CD4-positive, alpha-beta T cell treated with Interleukin-17A for 1 hour (primary cell): ENCODE measurements around the gene FXYD2.

Source experiments
- DNase-seq: peaks from one replicate; pipeline ENCODE4 v3.0.0-alpha.2; 2020

Gene FXYD2

DNA sequence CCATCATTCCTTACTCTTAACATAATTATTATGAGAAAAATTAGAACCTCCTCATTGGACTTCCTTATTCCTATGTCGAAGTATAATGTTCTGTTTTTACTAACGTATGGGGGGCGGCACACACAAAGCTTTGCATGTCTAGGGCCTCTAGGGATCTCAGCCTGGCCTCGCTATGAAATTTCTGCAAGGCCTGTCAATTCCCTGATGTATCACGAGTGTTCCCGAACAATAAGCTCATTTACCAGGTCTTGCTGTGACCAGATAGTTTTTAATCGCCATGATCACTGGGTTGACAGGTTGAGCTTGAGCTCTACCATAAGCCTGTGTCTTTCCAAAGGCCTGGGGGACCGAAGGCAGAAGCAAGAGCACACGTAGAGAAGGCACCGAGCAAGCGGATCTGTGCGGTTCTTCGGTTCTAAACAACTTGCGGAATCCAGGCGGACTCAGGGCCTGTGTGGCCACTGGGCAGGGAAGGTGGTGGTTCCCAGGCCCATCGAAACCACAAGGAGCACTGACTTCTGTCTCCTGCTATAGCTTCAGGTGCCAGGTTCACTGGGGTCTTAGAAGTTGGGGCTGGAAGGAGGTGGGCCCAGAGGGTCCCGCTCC, 10.4 kb upstream of the FXYD2 start:
- no peak for DNase-seq

- DNase-seq: no peak
These were observed 9.7 kb upstream of the FXYD2 start for GRCh38 chr11:117834068-117834810.

DNA sequence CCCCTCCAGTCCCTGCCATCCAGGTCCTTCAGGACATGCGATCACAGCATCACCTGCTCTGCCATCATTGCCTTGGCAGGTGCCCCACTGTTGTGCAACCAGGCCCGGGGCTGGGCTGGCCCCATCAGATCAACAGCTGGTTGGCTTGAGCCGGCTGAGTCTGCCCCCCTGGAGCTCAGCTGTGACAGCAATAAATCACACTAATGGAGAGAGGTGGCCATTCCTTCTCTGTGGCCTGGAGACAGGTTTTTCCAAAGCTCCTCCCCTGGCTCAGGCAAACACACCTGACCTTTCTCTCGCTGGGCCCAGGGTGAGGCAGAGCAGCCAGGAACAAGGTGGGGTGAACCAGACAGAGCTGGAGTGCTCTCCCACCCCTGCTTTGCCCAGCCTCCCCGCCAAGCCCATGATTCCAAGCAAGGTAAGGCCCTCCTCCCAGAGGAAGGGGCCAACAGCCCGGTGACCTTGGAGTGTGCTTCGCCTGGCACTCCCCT, 8.9 kb upstream of the FXYD2 start:
- DNase-seq: no peak

DNA sequence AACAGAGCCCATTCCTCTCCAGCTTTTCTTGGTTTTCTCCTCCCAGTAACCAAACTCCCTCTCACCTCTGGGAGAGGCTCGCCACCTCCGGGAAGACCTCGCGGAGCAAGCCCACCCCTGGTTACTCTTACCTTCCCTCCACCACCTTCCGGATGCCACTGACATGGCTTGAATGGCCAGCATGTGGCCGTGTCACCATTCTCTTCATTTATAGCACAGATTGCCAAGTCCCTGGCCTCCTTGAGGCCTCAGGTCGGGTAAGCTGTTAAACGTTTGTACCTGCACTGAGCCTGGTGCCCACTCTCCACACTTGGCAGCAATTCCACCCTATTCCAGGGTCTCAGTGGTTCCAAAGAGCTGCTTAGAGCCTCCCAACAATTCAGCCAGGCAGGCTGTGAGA, 8.0 kb upstream of the FXYD2 start:
- no peak for DNase-seq

- DNase-seq: no peak
These were observed 7.3 kb upstream of the FXYD2 start for GRCh38 chr11:117831661-117832415.

GRCh38 chr11:117830674-117831351, 6.3 kb upstream of the FXYD2 start:
- DNase-seq: no peak

GRCh38 chr11:117830072-117830471, 5.5 kb upstream of the FXYD2 start:
- no peak for DNase-seq

DNA sequence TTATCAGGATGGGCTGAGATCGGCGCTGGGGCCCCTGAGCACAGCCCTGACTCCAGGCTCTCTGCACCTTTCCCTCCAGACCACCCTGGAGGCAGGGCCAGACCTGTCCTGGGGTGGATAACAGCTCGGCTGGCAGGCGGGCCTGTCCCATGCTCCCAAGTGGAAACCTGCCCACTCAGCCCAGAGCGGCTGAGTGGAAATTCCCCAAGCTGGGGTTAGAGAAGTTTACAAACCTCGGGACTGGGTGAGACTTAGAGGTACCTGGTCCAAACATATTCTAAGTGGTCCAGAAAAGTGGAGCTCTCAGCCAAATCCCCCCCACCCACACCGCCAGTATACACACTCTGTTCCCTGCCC, 4.8 kb upstream of the FXYD2 start:
- no peak for DNase-seq

DNA sequence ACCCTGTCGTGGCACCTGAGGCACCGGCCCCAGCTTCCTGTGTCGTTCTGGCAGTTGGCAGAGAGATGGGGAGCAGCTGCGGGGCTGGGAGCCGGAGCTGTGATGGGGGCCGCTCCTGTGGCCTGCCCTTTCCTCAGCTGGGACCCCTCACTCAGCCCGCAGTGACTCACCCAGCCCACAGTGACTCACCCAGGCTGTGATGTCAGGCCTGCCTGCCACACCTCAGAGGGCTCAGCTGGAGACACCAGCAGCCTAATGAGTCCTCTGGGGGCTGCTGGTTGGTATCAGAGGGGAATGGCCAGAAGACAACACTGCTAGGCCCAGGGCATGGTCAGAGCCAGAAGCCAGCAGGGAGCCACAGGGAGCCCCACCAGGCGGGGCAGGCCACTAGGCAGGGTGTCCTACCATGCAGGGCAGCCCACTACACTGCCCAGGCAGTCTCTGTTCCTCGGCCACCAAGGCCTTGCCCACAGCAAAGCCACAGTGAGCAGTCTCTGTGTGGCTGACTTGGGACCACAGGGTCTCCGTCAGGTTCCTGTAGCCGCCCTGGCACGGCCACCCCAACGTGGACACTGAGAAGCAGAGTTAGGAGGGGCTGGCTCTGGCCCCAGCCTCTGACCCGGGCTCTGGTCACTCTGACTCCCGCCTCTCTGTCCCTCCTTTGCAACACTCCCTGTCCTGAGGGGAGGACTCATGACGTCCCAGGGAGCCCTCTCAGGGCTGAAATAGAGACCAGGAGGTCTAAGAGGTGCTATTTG, 4.2 kb upstream of the FXYD2 start:
- peak; percentile 77 for DNase-seq

- peak; percentile 52 for DNase-seq
These were observed 3.3 kb upstream of the FXYD2 start for GRCh38 chr11:117827521-117828511.

- no peak for DNase-seq
These were observed 2.3 kb upstream of the FXYD2 start for GRCh38 chr11:117826832-117827231.

GRCh38 chr11:117826190-117826570, 1.6 kb upstream of the FXYD2 start:
- DNase-seq: no peak

GRCh38 chr11:117825538-117826189, 1.1 kb upstream of the FXYD2 start:
- no peak for DNase-seq

DNA sequence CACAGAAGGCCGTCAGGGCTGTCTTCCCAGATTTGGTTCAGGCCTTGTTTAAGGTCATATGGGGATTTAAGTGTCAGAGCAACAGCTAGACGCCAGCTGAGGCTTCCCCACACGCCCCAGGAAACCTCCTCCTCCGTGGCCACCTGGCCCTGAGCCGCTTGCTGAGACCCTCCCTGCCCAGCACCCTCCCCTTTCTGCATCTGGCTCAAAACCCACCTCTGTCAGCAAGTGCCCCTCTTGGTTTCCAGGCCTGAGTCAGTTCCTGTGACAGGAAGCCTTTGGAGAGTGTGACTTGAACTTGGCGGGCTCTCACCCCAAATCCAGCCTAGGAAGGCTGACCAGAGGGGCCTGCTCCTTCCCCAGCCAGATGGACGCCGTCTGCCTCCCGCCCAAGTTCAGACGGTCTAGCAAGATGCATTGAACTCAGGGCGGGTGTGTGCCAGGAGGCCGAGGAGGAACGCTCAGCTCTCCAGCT, 561 bp downstream of the FXYD2 start:
- no peak for DNase-seq

- DNase-seq: peak; percentile 64
These were observed 1.1 kb downstream of the FXYD2 start for GRCh38 chr11:117823294-117823945.

DNA sequence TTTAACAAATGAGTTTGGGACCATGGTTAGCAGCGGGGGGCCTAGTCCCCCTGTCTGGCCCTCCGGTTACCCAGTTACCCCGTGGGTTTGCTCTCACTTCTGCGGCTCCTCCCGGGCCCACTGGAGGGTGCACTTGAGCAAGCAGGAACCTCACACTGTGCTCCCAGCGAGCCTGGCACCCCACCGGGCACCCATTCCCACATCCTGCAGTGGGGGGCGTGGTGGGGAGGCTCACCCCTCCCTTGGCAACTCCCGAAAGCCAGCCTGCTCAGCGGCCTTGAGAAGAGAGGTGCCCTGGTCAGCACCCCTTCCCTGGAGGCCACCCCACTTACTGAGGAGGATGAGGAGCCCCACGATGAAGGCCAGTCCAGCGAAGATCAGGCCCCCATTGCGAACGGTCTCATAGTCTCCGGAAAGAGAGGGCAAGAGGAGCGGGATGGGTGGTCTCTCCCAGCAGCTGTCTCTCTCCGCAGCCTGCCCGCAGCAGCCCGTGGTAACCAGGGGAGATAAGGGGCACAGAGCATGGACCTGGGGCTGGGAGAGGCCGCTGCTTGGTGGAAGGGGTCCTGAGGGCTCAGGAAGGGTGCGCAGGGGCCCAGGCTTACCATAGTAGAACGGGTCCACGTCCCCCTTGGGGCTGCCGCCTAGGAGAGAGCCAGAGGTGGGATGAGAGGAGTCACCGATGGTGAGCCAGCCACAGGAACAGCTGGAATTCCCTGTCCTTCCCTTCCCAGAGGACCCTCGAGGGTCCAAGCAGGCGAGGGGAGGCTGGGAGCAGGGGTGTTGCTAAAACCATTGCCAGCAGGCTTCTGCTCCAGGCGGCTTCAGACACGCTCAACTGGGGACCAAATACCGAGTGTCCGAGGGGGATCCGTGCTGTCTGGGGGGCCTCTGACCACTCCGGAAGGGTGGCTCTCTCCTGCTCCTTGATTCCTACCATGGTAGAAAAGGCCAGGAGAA, 2.2 kb downstream of the FXYD2 start:
- peak; percentile 50 for DNase-seq

DNA sequence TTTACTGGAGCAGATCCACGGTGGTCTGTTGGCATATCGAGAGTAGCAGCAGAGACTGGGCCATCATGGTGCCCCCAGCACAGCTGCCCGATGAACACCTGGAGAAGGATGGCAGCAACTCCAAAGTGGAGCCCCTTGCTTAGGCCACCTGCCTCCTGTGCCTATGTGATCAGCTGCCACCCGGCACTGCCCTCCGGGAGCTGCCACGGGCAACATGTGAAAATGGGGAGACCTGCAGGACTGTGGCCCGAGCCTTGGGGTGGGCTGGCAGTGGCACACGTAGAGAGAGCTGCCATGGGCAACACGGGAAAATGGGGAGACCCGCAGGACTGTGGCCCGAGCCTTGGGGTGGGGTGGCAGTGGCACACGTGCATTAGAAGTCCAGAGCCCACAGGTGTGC, 3.1 kb downstream of the FXYD2 start:
- no peak for DNase-seq

DNA sequence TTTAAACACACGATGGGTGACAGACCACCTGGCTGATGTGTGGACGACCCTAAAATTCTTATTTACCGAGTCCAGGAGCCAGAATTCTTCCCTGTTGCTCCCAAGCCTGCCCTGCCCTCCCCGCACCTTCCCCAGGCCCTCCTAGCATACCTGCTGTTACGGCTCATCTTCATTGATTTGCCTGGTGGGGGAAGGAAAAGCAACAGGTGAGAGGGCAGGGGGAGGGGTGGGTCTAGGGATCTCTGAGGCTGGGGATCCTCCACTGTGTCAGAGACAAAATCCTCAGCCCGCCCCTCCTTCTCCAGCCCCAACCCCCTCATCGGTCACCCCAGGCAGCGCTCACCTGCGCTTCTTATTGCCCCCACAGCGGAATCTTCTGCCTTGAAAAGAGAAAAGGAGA, 4.0 kb downstream of the FXYD2 start:
- DNase-seq: no peak

- DNase-seq: no peak
These were observed 4.5 kb downstream of the FXYD2 start for GRCh38 chr11:117820071-117820470.
